GM21515 (cell line): ENCODE measurements around the gene FLVCR1.

Source experiments
- ATAC-seq: cut with Tn5 transposase; IDR thresholded peaks from one replicate; pipeline ENCODE4 v1.9.1; 2021; ENCODE audit not compliant: unreplicated experiment

FLVCR1 gene

GRCh38 chr1:212945056-212945455 is 87.0 kb downstream of the FLVCR1 start:
- no peak for ATAC-seq

- ATAC-seq = no peak
Measured at GRCh38 chr1:212945463-212946160, 87.5 kb downstream of the FLVCR1 start.

- ATAC-seq = no peak
Measured at GRCh38 chr1:212946872-212947271, 88.8 kb downstream of the FLVCR1 start.
